Esophagus (tissue), 2 donors: ENCODE results near the gene MT1F. TPM values are rescaled to one million over a fixed set of nuclear protein-coding genes. Genes with fewer than 3 reads are reported as not detected.
A peak's percentile ranks its signal among the peaks of the same experiment; 100 is the strongest.

Experiments used
- H3K27ac ChIP-seq, 2 donors: one replicate each; pipeline ENCODE4 v1.5.1; 2013; ENCODE audit warnings: low read depth in 2 of 2, mild to moderate bottlenecking in 2 of 2, inconsistent platforms in 1 of 2, low read length in 1 of 2, moderate library complexity in 1 of 2
- H3K27me3 ChIP-seq, 2 donors: one replicate each; pipeline ENCODE4 v1.6.1; 2013; ENCODE audit warnings: low read length in 2 of 2, control low read depth in 1 of 2, mild to moderate bottlenecking in 1 of 2; ENCODE audit not compliant: insufficient read depth in 2 of 2, control insufficient read depth in 1 of 2
- H3K36me3 ChIP-seq, 2 donors: one replicate each; pipeline ENCODE4 v1.6.1; 2013; ENCODE audit warnings: low read length in 1 of 2; ENCODE audit not compliant: control insufficient read depth in 2 of 2, insufficient read depth in 2 of 2
- H3K4me1 ChIP-seq, 2 donors: one replicate each; pipeline ENCODE4 v1.6.1; 2013; ENCODE audit warnings: low read length in 1 of 2; ENCODE audit not compliant: control insufficient read depth in 2 of 2, insufficient read depth in 2 of 2
- H3K4me3 ChIP-seq, 2 donors: one replicate each; pipeline ENCODE4 v1.5.1; 2013; ENCODE audit warnings: low read length in 2 of 2, mild to moderate bottlenecking in 2 of 2, low read depth in 1 of 2, moderate library complexity in 1 of 2
- H3K9me3 ChIP-seq, 2 donors: one replicate each; pipeline ENCODE4 v1.6.1; 2013; ENCODE audit warnings: mild to moderate bottlenecking in 2 of 2, low read depth in 1 of 2, low read length in 1 of 2, moderate library complexity in 1 of 2; ENCODE audit not compliant: control insufficient read depth in 2 of 2, insufficient read depth in 1 of 2
- WGBS, 2 donors: extraction: QIAGEN DNeasy Blood & Tissue Kit; methylation state at CpG; one replicate each; pipeline ENCODE4 v1.1.7; 2013; 5-methylcytosine and 5-hydroxymethylcytosine counted together
- polyA plus RNA-seq, 2 donors: library from polyadenylated mRNA; stranded (reverse); fragments of 200-250 nt; gene quantifications; one replicate each; pipeline ENCODE4 v1.2.3, GENCODE V29; 2013
- donor health status: healthy with polysubstance abuse.
- donor health status: Bipolar disorder and iron deficiency.

The MT1F gene
- polyA plus RNA-seq, 2 donors, result 11.0 to 11.2 TPM

GRCh38 chr16:56686758-56687157 is 29.0 kb downstream of the MT1F start:
- peaks cover 6 to 14% of the 10 kb centered on the region in 2 donors for H3K4me1 ChIP-seq
- WGBS, 2 donors, result 96 to 97% methylated on average over 7 of the region's 7 CpGs
- no peaks in the 10 kb centered on the region for H3K27me3 ChIP-seq
- peaks cover 0 to 2% of the 10 kb centered on the region in 2 donors for H3K9me3 ChIP-seq
- H3K27ac ChIP-seq, result no peak overlapping the region
- no peak overlapping the region for H3K4me3 ChIP-seq
- H3K36me3 ChIP-seq, result no peaks in the 10 kb centered on the region

GRCh38 chr16:56688762-56689161 is 31.0 kb downstream of the MT1F start:
- no peaks in the 10 kb centered on the region for H3K36me3 ChIP-seq
- H3K9me3 ChIP-seq, result peaks cover 0 to 2% of the 10 kb centered on the region in 2 donors
- H3K4me1 ChIP-seq, result peaks cover 3 to 14% of the 10 kb centered on the region in 2 donors
- 45 to 68% methylated on average over 1 of the region's 1 CpG for WGBS, 2 donors
- no peak overlapping the region for H3K4me3 ChIP-seq
- peak overlapping the region; percentile 31 to 80 for H3K27ac ChIP-seq
- no peaks in the 10 kb centered on the region for H3K27me3 ChIP-seq

- H3K4me1 ChIP-seq, result peaks cover 3 to 13% of the 10 kb centered on the region in 2 donors
- no peaks in the 10 kb centered on the region for H3K27me3 ChIP-seq
- peaks cover 0 to 2% of the 10 kb centered on the region in 2 donors for H3K9me3 ChIP-seq
- no peaks in the 10 kb centered on the region for H3K36me3 ChIP-seq
- peak overlapping the region; percentile 31 to 80 for H3K27ac ChIP-seq
- no peak overlapping the region for H3K4me3 ChIP-seq
- 26 to 42% methylated on average over 3 of the region's 3 CpGs for WGBS, 2 donors
Measured at GRCh38 chr16:56689171-56689570, 31.4 kb downstream of the MT1F start.

GRCh38 chr16:56690420-56691122 is 32.8 kb downstream of the MT1F start:
- H3K4me1 ChIP-seq, result peaks cover 3 to 9% of the 10 kb centered on the region in 2 donors
- WGBS, 2 donors, result 72 to 81% methylated on average over 4 of the region's 4 CpGs
- no peak overlapping the region for H3K27ac ChIP-seq
- no peaks in the 10 kb centered on the region for H3K36me3 ChIP-seq
- no peak overlapping the region for H3K4me3 ChIP-seq
- H3K27me3 ChIP-seq, result no peaks in the 10 kb centered on the region
- H3K9me3 ChIP-seq, result peaks cover 0 to 2% of the 10 kb centered on the region in 2 donors

- peaks cover 0 to 2% of the 10 kb centered on the region in 2 donors for H3K9me3 ChIP-seq
- peaks cover 3 to 9% of the 10 kb centered on the region in 2 donors for H3K4me1 ChIP-seq
- 40 to 50% methylated on average over 4 of the region's 4 CpGs for WGBS, 2 donors
- H3K27me3 ChIP-seq, result no peaks in the 10 kb centered on the region
- H3K4me3 ChIP-seq, result no peak overlapping the region
- peak overlapping the region in 1 of 2 donors; percentile 52 for H3K27ac ChIP-seq
- H3K36me3 ChIP-seq, result no peaks in the 10 kb centered on the region
Measured at GRCh38 chr16:56691885-56692284, 34.1 kb downstream of the MT1F start.

GRCh38 chr16:56695246-56695645 is 37.5 kb downstream of the MT1F start:
- no peak overlapping the region for H3K4me3 ChIP-seq
- no peaks in the 10 kb centered on the region for H3K36me3 ChIP-seq
- H3K27ac ChIP-seq, result no peak overlapping the region
- peaks cover 3% of the 10 kb centered on the region in 2 donors for H3K4me1 ChIP-seq
- no peaks in the 10 kb centered on the region for H3K27me3 ChIP-seq
- peaks cover 0 to 2% of the 10 kb centered on the region in 2 donors for H3K9me3 ChIP-seq
- 86 to 90% methylated on average over 1 of the region's 1 CpG for WGBS, 2 donors

- WGBS, 2 donors, result 89 to 95% methylated on average over 5 of the region's 5 CpGs
- H3K36me3 ChIP-seq, result no peaks in the 10 kb centered on the region
- H3K9me3 ChIP-seq, result no peaks in the 10 kb centered on the region
- no peak overlapping the region for H3K27ac ChIP-seq
- no peak overlapping the region for H3K4me3 ChIP-seq
- no peaks in the 10 kb centered on the region for H3K4me1 ChIP-seq
- H3K27me3 ChIP-seq, result no peaks in the 10 kb centered on the region
Measured at GRCh38 chr16:56697456-56698155, 39.8 kb downstream of the MT1F start.

- no peak overlapping the region for H3K4me3 ChIP-seq
- H3K36me3 ChIP-seq, result no peaks in the 10 kb centered on the region
- H3K4me1 ChIP-seq, result no peaks in the 10 kb centered on the region
- no peaks in the 10 kb centered on the region for H3K9me3 ChIP-seq
- no peak overlapping the region for H3K27ac ChIP-seq
- no peaks in the 10 kb centered on the region for H3K27me3 ChIP-seq
- WGBS, 2 donors, result 0 to 48% methylated on average over 1 of the region's 1 CpG
Measured at GRCh38 chr16:56700195-56700594, 42.4 kb downstream of the MT1F start.

GRCh38 chr16:56700631-56701030 is 42.9 kb downstream of the MT1F start:
- H3K4me3 ChIP-seq, result no peak overlapping the region
- no peaks in the 10 kb centered on the region for H3K36me3 ChIP-seq
- H3K27ac ChIP-seq, result no peak overlapping the region
- no peaks in the 10 kb centered on the region for H3K4me1 ChIP-seq
- H3K9me3 ChIP-seq, result no peaks in the 10 kb centered on the region
- no peaks in the 10 kb centered on the region for H3K27me3 ChIP-seq
- WGBS, 2 donors, result 98 to 100% methylated on average over 1 of the region's 1 CpG
